ENCODE data around the gene MDFIC2.

GRCh38 chr3:70309591-70309990, 2.8 kb downstream of the MDFIC2 start:
- TF ChIP-seq CTCF (IDR thresholded peaks at IDR 0.05; ENCODE audit: insufficient read depth, low read length, poor library complexity, severe bottlenecking) (no peak), EZH2phosphoT487 (conservative IDR thresholded peaks at IDR 0.05; ENCODE audit: low read length) (no peak)

Data from SU-DHL-6 (cell line).